K562 (cell line): ENCODE data around the gene SLIT2. TPM values are rescaled to one million over a fixed set of nuclear protein-coding genes. Genes with fewer than 3 reads are reported as not detected.

Source experiments
- ATAC-seq: fragments of 200-7000 bp; cut with Tn5 transposase; 3 replicates; pipeline ENCODE4 v1.9.1; 2020; ENCODE audit warnings: moderate library complexity
- BruUV-seq: library from RNA; stranded (reverse); fragments of 400-500 nt; replicated peaks from 2 replicates; lab custom pipeline; 2021; lab: Mats Ljungman, UMichigan
- CTCF ChIA-PET: fragments of 300-600 bp; formaldehyde crosslinking; extraction: SDS; loops from one replicate; lab custom pipeline; 2021; ENCODE audit warnings: low intra/inter-chr PET ratio; lab: Yijun Ruan, JAX
- POLR2A ChIA-PET: fragments of 300-600, 350-650 bp; sonication (Branson Sonifier 250); formaldehyde crosslinking; extraction: SDS; loops from one replicate; lab custom pipeline; 2021; ENCODE audit warnings: antibody characterized with exemption, inconsistent platforms; lab: Yijun Ruan, JAX
- DNase-seq, 4 experiments: peaks; one replicate each; pipeline versions ENCODE4 v3.0.0 to v3.0.0-alpha.2; 2011 to 2018; ENCODE audit warnings: low spot score in 3 of 4, mixed read lengths in 3 of 4; ENCODE audit errors: extremely low read depth in 1 of 4
- FAIRE-seq: peaks from 2 replicates; lab custom pipeline; 2011; peaks lifted over from hg19 to GRCh38; lab: Jason Lieb, UNC
- H2AFZ ChIP-seq: 2 replicates; pipeline ENCODE4 v1.6.0; 2011; ENCODE audit warnings: low read depth, low read length, control low read depth, inconsistent platforms
- H3K27ac ChIP-seq: fragments of 200-600 bp; 3 replicates; pipeline ENCODE4 v1.8.0; 2011; ENCODE audit warnings: low read depth, mild to moderate bottlenecking, control low read depth, inconsistent platforms, low read length, moderate library complexity, mixed read lengths; ENCODE audit errors: extremely low read depth
- H3K27me3 ChIP-seq, 2 experiments: fragments of 300-600 bp in 1 of 2; 2 replicates in 1 of 2; 3 replicates in 1 of 2; pipeline versions ENCODE4 v1.6.0 to v1.8.0; 2011; ENCODE audit warnings: inconsistent platforms in 2 of 2, low read length in 2 of 2, mild to moderate bottlenecking in 1 of 2, mixed read lengths in 1 of 2, moderate library complexity in 1 of 2; ENCODE audit not compliant: control insufficient read depth in 2 of 2, insufficient read depth in 2 of 2
- H3K36me3 ChIP-seq: fragments of 300-600 bp; 3 replicates; pipeline ENCODE4 v1.8.0; 2011; ENCODE audit warnings: mild to moderate bottlenecking, low read length, inconsistent platforms; ENCODE audit not compliant: control insufficient read depth, insufficient read depth
- H3K4me1 ChIP-seq, 2 experiments: fragments of 200-600 bp in 1 of 2; replicated peaks in 1 of 2; 2 replicates in 1 of 2; 3 replicates in 1 of 2; pipeline versions ENCODE4 v1.5.1 to v1.8.0; 2011; ENCODE audit warnings: inconsistent platforms in 2 of 2, low read length in 2 of 2, mild to moderate bottlenecking in 1 of 2, mixed read lengths in 1 of 2, moderate library complexity in 1 of 2; ENCODE audit not compliant: control insufficient read depth in 2 of 2, insufficient read depth in 2 of 2
- H3K4me2 ChIP-seq: 2 replicates; pipeline ENCODE4 v1.6.1; 2011; ENCODE audit warnings: low read length, control low read depth, inconsistent platforms, mixed read lengths; ENCODE audit not compliant: insufficient read depth
- H3K4me3 ChIP-seq: fragments of 200-600 bp; sonication (generic), shearing (Covaris generic); 2 replicates; pipeline ENCODE4 v1.5.1; 2016; ENCODE audit warnings: control low read depth, inconsistent platforms
- H3K79me2 ChIP-seq: fragments of 200-600 bp; 3 replicates; pipeline ENCODE4 v1.8.0; 2011; ENCODE audit warnings: low read length, inconsistent platforms; ENCODE audit not compliant: control insufficient read depth, insufficient read depth
- H3K9ac ChIP-seq, 2 experiments: 2 replicates each; pipeline versions ENCODE4 v1.6.0 to v1.6.1; 2011; ENCODE audit warnings: low read depth in 2 of 2, low read length in 2 of 2, control low read depth in 1 of 2, inconsistent platforms in 1 of 2, mild to moderate bottlenecking in 1 of 2, mixed read lengths in 1 of 2; ENCODE audit not compliant: insufficient read depth in 1 of 2
- H3K9me1 ChIP-seq: one replicate; pipeline ENCODE4 v1.6.0; 2011; ENCODE audit warnings: inconsistent platforms, mild to moderate bottlenecking, low read length, moderate library complexity; ENCODE audit not compliant: control insufficient read depth, insufficient read depth
- H3K9me3 ChIP-seq: replicated peaks from 2 replicates; pipeline ENCODE4 v1.5.1; 2011; ENCODE audit warnings: low read depth, low read length, inconsistent platforms; ENCODE audit not compliant: control insufficient read depth, insufficient read depth
- H4K20me1 ChIP-seq: replicated peaks from 2 replicates; pipeline ENCODE4 v1.6.1; 2011; ENCODE audit warnings: low read length, inconsistent platforms, mixed read lengths; ENCODE audit not compliant: control insufficient read depth, insufficient read depth
- CC2D1A ChIP-seq: fragments of 450-650 bp; IDR thresholded peaks from 2 replicates; pipeline ENCODE4 v1.6.1; 2017; ENCODE audit warnings: mild to moderate bottlenecking
- FIP1L1 ChIP-seq: fragments of 200-400 bp; formaldehyde crosslinking; IDR thresholded peaks from 2 replicates; pipeline ENCODE4 v1.6.1; 2018; ENCODE audit warnings: mild to moderate bottlenecking, low read depth, low read length; ENCODE audit not compliant: poor library complexity, severe bottlenecking
- FOXJ2 ChIP-seq: fragments of 200-800 bp; sonication (Bioruptor generic); IDR thresholded peaks from 2 replicates; pipeline ENCODE4 v1.6.1; 2016; ENCODE audit warnings: missing genetic modification characterization, missing compliant biosample characterization
- HDAC2 ChIP-seq: fragments of 450-650 bp; IDR thresholded peaks from 2 replicates; pipeline ENCODE4 v1.6.1; 2016; ENCODE audit warnings: mild to moderate bottlenecking
- HDAC3 ChIP-seq: fragments of 450-650 bp; IDR thresholded peaks from 2 replicates; pipeline ENCODE4 v1.6.1; 2018; ENCODE audit warnings: borderline replicate concordance, mild to moderate bottlenecking, moderate library complexity; ENCODE audit not compliant: partially characterized antibody
- MCM2 ChIP-seq: fragments of 450-650 bp; IDR thresholded peaks from 2 replicates; pipeline ENCODE4 v1.6.1; 2017; ENCODE audit warnings: low read depth, mild to moderate bottlenecking
- POLR3G ChIP-seq: IDR thresholded peaks from 2 replicates; pipeline ENCODE4 v1.6.1; 2011; ENCODE audit not compliant: insufficient read length, insufficient replicate concordance; ENCODE audit errors: extremely low read depth
- SAFB2 ChIP-seq: fragments of 200-400 bp; formaldehyde crosslinking; IDR thresholded peaks from 2 replicates; pipeline ENCODE4 v1.6.1; 2018; ENCODE audit warnings: borderline replicate concordance, low read length, low read depth, moderate library complexity; ENCODE audit not compliant: severe bottlenecking
- SNAPC5 ChIP-seq: fragments of 250-450 bp; sonication (Bioruptor Pico); IDR thresholded peaks from 2 replicates; pipeline ENCODE4 v1.8.0; 2021; ENCODE audit warnings: moderate library complexity, mild to moderate bottlenecking, inconsistent platforms
- TAF15 ChIP-seq: fragments of 200-400 bp; formaldehyde crosslinking; IDR thresholded peaks from 2 replicates; pipeline ENCODE4 v1.6.1; 2017; ENCODE audit warnings: mild to moderate bottlenecking, low read depth, low read length, moderate library complexity
- TCF7L2 ChIP-seq: fragments of 150-350 bp; IDR thresholded peaks from 2 replicates; pipeline ENCODE4 v1.6.1; 2016; ENCODE audit warnings: low read depth, mild to moderate bottlenecking, low read length, moderate library complexity
- ZBTB9 ChIP-seq: fragments of 450-650 bp; formaldehyde crosslinking; IDR thresholded peaks from 2 replicates; pipeline ENCODE4 v1.4.0; 2020; ENCODE audit warnings: mild to moderate bottlenecking, moderate library complexity
- ZFPM2 ChIP-seq: fragments of 250-450 bp; sonication (Bioruptor Pico); IDR thresholded peaks from 2 replicates; pipeline ENCODE4 v1.5.1; 2022; ENCODE audit warnings: mild to moderate bottlenecking
- ZNF134 ChIP-seq: fragments of 250-450 bp; sonication (Bioruptor Pico); conservative IDR thresholded peaks from 2 replicates; pipeline ENCODE4 v1.4.0; 2020
- ZNF263 ChIP-seq: sonication (generic); formaldehyde crosslinking; IDR thresholded peaks from 2 replicates; pipeline ENCODE4 v1.8.0; 2022; ENCODE audit warnings: mild to moderate bottlenecking, missing genetic modification reagents, borderline replicate concordance
- ZNF740 ChIP-seq, 3 experiments: fragments of 200-800 bp in 1 of 3; sonication (Bioruptor generic) in 1 of 3; sonication (generic) in 1 of 3; formaldehyde crosslinking in 1 of 3; IDR thresholded peaks; 2 replicates each; pipeline versions ENCODE4 v1.6.1 to v1.8.0; 2016 to 2022; ENCODE audit warnings: mild to moderate bottlenecking in 2 of 3, missing compliant biosample characterization in 2 of 3, missing genetic modification characterization in 2 of 3, missing genetic modification reagents in 1 of 3
- WGBS: fragments of 100-300 bp; shearing (Covaris generic); methylation state at CpG from one replicate; pipeline ENCODE4 v1.1.6; 2016; ENCODE audit warnings: low coverage, mixed read lengths; ENCODE audit not compliant: insufficient coverage; ENCODE audit errors: missing lambda C conversion rate; 5-methylcytosine and 5-hydroxymethylcytosine counted together
- in situ Hi-C: fragments of 300-500 bp; cut with MboI; formaldehyde crosslinking; loops from 4 replicates; pipeline ENCODE4 v1.15.0; 2018; ENCODE audit warnings: inconsistent platforms, mixed read lengths
- intact Hi-C: fragments of 100-400 bp; cut with micrococcal nuclease; formaldehyde crosslinking; loops from 2 replicates; pipeline ENCODE4 v1.14.2; 2022
- polyA plus RNA-seq, 8 experiments: library from polyadenylated mRNA; depleted of rRNA in 4 of 8; stranded (reverse) in 5 of 8; unstranded in 3 of 8; fragments of >200 nt; fragmentation: Nextera tagmentation in 2 of 8; fragmentation: Illumina TruSeq in 1 of 8; extraction: Ambion mirVana in 2 of 8; extraction: Trizol in 1 of 8; gene quantifications; 2 replicates each; pipeline versions ENCODE4 v1.2.1 to v1.2.3, GENCODE V29; 2011 to 2014; ENCODE audit warnings: inconsistent platforms in 1 of 8, missing spikeins in 1 of 8
- total RNA-seq, 7 experiments: library from RNA; depleted of rRNA in 6 of 7; stranded (reverse); fragments of >200 nt in 6 of 7; fragmentation: Illumina TruSeq in 2 of 7; extraction: Trizol in 2 of 7; gene quantifications; 2 replicates each; pipeline versions ENCODE4 v1.2.1 to v1.2.3, GENCODE V29; 2011 to 2021; ENCODE audit warnings: low replicate concordance in 1 of 7

SLIT2 gene
- total and polyA plus RNA-seq, 9 of the 15 experiments (the other 6 are each of a cell fraction or from before 2014, with no cell fraction given) = 1.8 to 8.1 (median 4.1) TPM

GRCh38 chr4:20273793-20274192, 22.1 kb downstream of the SLIT2 start:
- no peak overlapping the region for H3K4me3 ChIP-seq
- H3K4me2 ChIP-seq = no peak overlapping the region
- no peaks in the 10 kb centered on the region for H3K36me3 ChIP-seq
- H3K9me3 ChIP-seq = no peaks in the 10 kb centered on the region
- no peaks in the 10 kb centered on the region for H3K27me3 ChIP-seq
- ChIA-PET POLR2A (no interaction called here), CTCF (no interaction called here)
- in situ Hi-C loops (no loop called here), intact Hi-C loops (no loop called here)
- H4K20me1 ChIP-seq = no peaks in the 10 kb centered on the region
- no peaks in the 10 kb centered on the region for H3K9me1 ChIP-seq
- DNase-seq (no peak), ATAC-seq (no peak)
- no peaks in the 10 kb centered on the region for H3K4me1 ChIP-seq
- H3K9ac ChIP-seq = no peak overlapping the region
- no peak overlapping the region for H2AFZ ChIP-seq
- TF ChIP-seq CC2D1A (no peak), ZNF134 (no peak), SNAPC5 (CRISPR knock-in tag) (no peak), ZNF740 (CRISPR knock-in tag; IDR thresholded peaks at IDR 0.05) (no peak), ZNF740 (tag; IDR thresholded peaks at IDR 0.05) (no peak), TAF15 (no peak), HDAC3 (no peak), FIP1L1 (no peak), MCM2 (no peak), ZNF263 (no peak), POLR3G (no peak), ZBTB9 (CRISPR knock-in tag) (no peak), FOXJ2 (no peak), HDAC2 (no peak), TCF7L2 (no peak), SAFB2 (no peak), ZFPM2 (CRISPR knock-in tag) (no peak)
- TF ChIP-seq, all 486 proteins: peak for 0
- no peak overlapping the region for H3K27ac ChIP-seq
- 1% methylated on average over 11 of the region's 11 CpGs for WGBS
- H3K79me2 ChIP-seq = no peaks in the 10 kb centered on the region
- no peak for FAIRE-seq
- BruUV-seq = no TSS peak
